Sigmoid colon (tissue), 7 donors: Measurements from ENCODE around the gene C1orf53. TPM values are rescaled to one million over a fixed set of nuclear protein-coding genes. Genes with fewer than 3 reads are reported as not detected.
"Not testable (repeated sequence)": the region's sequence is repeated elsewhere in the genome, so short reads cannot be mapped to it uniquely, and the experiment has no call there.

Source experiments
- DNase-seq: peaks from one replicate; pipeline ENCODE4 v3.0.0-alpha.2; 2019
- H3K27ac ChIP-seq, 4 donors: fragments of 200-600 bp; sonication (generic); one replicate each; pipeline ENCODE4 v1.5.1; 2016 to 2019; ENCODE audit warnings: mild to moderate bottlenecking in 1 of 4
- H3K27me3 ChIP-seq, 3 donors: fragments of 200-600 bp; sonication (generic); one replicate each; pipeline ENCODE4 v1.5.1; 2019; ENCODE audit warnings: mild to moderate bottlenecking in 1 of 3
- H3K36me3 ChIP-seq, 4 donors: fragments of 200-600 bp; sonication (generic); one replicate each; pipeline ENCODE4 v1.5.1; 2016 to 2019
- H3K4me1 ChIP-seq, 4 donors: fragments of 200-600 bp; sonication (generic); one replicate each; pipeline ENCODE4 v1.5.1; 2017 to 2019
- H3K4me3 ChIP-seq, 4 donors: fragments of 200-600 bp; sonication (generic); one replicate each; pipeline ENCODE4 v1.5.1; 2017 to 2019; ENCODE audit warnings: mild to moderate bottlenecking in 2 of 4, moderate library complexity in 1 of 4
- H3K9me3 ChIP-seq, 4 donors: fragments of 200-600 bp in 3 of 4; sonication (generic) in 3 of 4; one replicate each; pipeline versions ENCODE4 v1.5.1 to v1.6.1; 2013 to 2019
- EP300 ChIP-seq, 4 donors: sonication (generic); formaldehyde crosslinking; IDR thresholded peaks; one replicate each; pipeline ENCODE4 v1.6.1; 2017; ENCODE audit warnings: antibody characterized with exemption in 4 of 4
- POLR2A ChIP-seq, 2 donors: fragments of 450-650 bp; IDR thresholded peaks; one replicate each; pipeline ENCODE4 v1.6.1; 2016; ENCODE audit warnings: antibody characterized with exemption in 2 of 2, mild to moderate bottlenecking in 2 of 2, moderate library complexity in 2 of 2
- POLR2AphosphoS5 ChIP-seq, 4 donors: sonication (generic); formaldehyde crosslinking; IDR thresholded peaks; one replicate each; pipeline ENCODE4 v1.6.1; 2017; ENCODE audit warnings: antibody characterized with exemption in 4 of 4
- WGBS, 2 donors: extraction: QIAGEN DNeasy Blood & Tissue Kit; methylation state at CpG; one replicate each; pipeline ENCODE4 v1.1.7; 2013; 5-methylcytosine and 5-hydroxymethylcytosine counted together
- intact Hi-C: fragments of 100-400 bp; cut with DNase I; formaldehyde crosslinking; loops from one replicate; pipeline ENCODE4 v1.15.1; 2023
- polyA plus RNA-seq, 3 donors: library from polyadenylated mRNA; stranded (reverse); fragments of 200-250 nt; gene quantifications; one replicate each; pipeline ENCODE4 v1.2.3, GENCODE V29; 2013
- total RNA-seq, 4 donors: library from RNA; depleted of rRNA; stranded (reverse); fragments of >200 nt; gene quantifications; one replicate each; pipeline ENCODE4 v1.1.0, GENCODE V29; 2016
- TF ChIP-seq, protein P1 (sequence below), 4 experiments: fragments of 450-650 bp in 3 of 4; fragments of 200-600 bp in 1 of 4; IDR thresholded peaks; one replicate each; pipeline ENCODE4 v1.5.1; 2016 to 2019; ENCODE audit warnings: antibody characterized with exemption in 4 of 4, mild to moderate bottlenecking in 3 of 4, moderate library complexity in 2 of 4
- donor health status: healthy with polysubstance abuse.
- donor health status: Bipolar disorder and iron deficiency.
- donor health status: healthy.

The C1orf53 gene
- total and polyA plus RNA-seq, 7 donors: 1.2 to 13.8 (median 4.0) TPM; not detected in 1

DNA sequence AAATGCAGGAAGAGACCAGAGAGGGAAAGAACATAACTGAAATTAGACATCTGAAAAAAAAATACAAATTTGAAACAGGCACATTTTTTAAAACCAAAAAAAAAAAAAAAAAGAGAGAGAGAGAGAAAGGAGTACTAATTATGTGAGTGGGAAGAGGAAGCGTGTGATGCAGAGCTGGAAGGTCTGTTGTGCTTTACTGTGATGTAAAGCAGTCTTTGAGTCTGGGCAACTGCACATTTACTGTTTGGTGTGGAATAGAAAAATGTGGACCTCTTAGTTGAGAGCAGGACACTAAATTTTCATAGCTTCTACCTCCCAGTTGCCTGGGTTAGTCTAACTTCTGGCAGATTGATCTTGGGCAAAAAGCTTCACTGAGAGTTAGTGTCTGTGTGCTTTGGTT, 31.2 kb downstream of the C1orf53 start:
- TF ChIP-seq POLR2AphosphoS5 (IDR thresholded peaks at IDR 0.05): no peak
- intact Hi-C loops: no loop called here
- no peak for DNase-seq
- WGBS, 2 donors: 43 to 50% methylated on average over 1 of the region's 1 CpG
- no peaks in the 10 kb centered on the region for H3K36me3 ChIP-seq
- no peak overlapping the region for H3K4me3 ChIP-seq
- no peaks in the 10 kb centered on the region for H3K9me3 ChIP-seq
- no peaks in the 10 kb centered on the region for H3K4me1 ChIP-seq
- no peak overlapping the region for H3K27ac ChIP-seq
- H3K27me3 ChIP-seq: peaks cover 0 to 73% (median 26%) of the 10 kb centered on the region in 3 donors

DNA sequence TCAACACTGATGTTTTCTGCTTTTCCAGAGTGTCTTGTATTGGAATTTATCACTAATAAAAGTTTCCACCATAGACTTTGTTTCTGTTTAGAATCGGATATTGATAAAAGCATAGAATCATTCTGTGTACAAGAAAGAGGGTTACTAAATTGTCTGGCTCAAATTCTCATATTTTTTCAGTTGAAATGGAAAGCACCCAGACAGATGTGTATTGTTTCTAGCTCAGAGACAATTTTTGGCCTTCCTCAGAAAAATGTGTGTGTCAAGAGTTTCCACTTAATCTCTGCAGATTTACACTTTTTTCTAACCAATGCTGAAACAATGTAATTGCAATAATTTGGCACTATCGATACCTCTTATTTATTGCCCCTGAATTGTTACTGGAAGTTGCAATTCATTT, 35.0 kb downstream of the C1orf53 start:
- intact Hi-C loops: no loop called here
- 89 to 94% methylated on average over 2 of the region's 2 CpGs for WGBS, 2 donors
- no peaks in the 10 kb centered on the region for H3K9me3 ChIP-seq

DNA sequence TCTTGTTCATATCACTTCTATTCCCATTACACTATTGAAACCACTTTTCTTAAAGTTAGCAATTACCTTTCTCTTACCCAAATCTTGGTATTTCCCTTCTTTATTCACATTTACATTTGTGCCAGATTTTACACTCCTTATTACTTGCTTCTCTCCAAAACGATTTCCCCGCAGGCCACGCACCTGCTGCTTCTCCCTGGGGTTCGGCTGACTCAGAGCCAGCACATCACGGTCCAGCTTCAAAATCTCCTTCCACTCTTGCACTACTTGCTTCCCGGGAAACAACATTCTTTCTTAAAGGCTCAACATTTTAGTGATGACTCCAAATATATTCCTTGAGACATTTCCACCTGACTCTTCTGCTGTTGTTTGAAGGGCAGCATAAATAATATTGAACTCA, 35.5 kb downstream of the C1orf53 start:
- TF ChIP-seq POLR2A (IDR thresholded peaks at IDR 0.05) (no peak), EP300 (IDR thresholded peaks at IDR 0.05) (no peak), POLR2AphosphoS5 (IDR thresholded peaks at IDR 0.05) (no peak)
- TF ChIP-seq, protein P1, sequence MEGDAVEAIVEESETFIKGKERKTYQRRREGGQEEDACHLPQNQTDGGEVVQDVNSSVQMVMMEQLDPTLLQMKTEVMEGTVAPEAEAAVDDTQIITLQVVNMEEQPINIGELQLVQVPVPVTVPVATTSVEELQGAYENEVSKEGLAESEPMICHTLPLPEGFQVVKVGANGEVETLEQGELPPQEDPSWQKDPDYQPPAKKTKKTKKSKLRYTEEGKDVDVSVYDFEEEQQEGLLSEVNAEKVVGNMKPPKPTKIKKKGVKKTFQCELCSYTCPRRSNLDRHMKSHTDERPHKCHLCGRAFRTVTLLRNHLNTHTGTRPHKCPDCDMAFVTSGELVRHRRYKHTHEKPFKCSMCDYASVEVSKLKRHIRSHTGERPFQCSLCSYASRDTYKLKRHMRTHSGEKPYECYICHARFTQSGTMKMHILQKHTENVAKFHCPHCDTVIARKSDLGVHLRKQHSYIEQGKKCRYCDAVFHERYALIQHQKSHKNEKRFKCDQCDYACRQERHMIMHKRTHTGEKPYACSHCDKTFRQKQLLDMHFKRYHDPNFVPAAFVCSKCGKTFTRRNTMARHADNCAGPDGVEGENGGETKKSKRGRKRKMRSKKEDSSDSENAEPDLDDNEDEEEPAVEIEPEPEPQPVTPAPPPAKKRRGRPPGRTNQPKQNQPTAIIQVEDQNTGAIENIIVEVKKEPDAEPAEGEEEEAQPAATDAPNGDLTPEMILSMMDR (IDR thresholded peaks at IDR 0.05): no peak
- no peaks in the 10 kb centered on the region for H3K36me3 ChIP-seq
- H3K4me1 ChIP-seq: no peaks in the 10 kb centered on the region
- DNase-seq: no peak
- WGBS, 2 donors: 80 to 89% methylated on average over 6 of the region's 6 CpGs
- H3K9me3 ChIP-seq: no peaks in the 10 kb centered on the region
- intact Hi-C loops: no loop called here
- H3K27ac ChIP-seq: no peak overlapping the region
- no peak overlapping the region for H3K4me3 ChIP-seq
- H3K27me3 ChIP-seq: peaks cover 0 to 31% (median 0%) of the 10 kb centered on the region in 3 donors

More for the DNA sequence above, 35.0 kb downstream of the C1orf53 start:
- Histone ChIP-seq H3K27me3 (peaks cover 0 to 36% (median 0%) of the 10 kb centered on the region in 3 donors), H3K4me1 (no peaks in the 10 kb centered on the region), H3K4me3 (no peak overlapping the region), H3K27ac (no peak overlapping the region), H3K36me3 (no peaks in the 10 kb centered on the region)
- DNase-seq: no peak
- TF ChIP-seq POLR2A (IDR thresholded peaks at IDR 0.05) (no peak), POLR2AphosphoS5 (IDR thresholded peaks at IDR 0.05) (no peak), EP300 (IDR thresholded peaks at IDR 0.05) (no peak)
- TF ChIP-seq, protein P1 (IDR thresholded peaks at IDR 0.05): no peak

DNA sequence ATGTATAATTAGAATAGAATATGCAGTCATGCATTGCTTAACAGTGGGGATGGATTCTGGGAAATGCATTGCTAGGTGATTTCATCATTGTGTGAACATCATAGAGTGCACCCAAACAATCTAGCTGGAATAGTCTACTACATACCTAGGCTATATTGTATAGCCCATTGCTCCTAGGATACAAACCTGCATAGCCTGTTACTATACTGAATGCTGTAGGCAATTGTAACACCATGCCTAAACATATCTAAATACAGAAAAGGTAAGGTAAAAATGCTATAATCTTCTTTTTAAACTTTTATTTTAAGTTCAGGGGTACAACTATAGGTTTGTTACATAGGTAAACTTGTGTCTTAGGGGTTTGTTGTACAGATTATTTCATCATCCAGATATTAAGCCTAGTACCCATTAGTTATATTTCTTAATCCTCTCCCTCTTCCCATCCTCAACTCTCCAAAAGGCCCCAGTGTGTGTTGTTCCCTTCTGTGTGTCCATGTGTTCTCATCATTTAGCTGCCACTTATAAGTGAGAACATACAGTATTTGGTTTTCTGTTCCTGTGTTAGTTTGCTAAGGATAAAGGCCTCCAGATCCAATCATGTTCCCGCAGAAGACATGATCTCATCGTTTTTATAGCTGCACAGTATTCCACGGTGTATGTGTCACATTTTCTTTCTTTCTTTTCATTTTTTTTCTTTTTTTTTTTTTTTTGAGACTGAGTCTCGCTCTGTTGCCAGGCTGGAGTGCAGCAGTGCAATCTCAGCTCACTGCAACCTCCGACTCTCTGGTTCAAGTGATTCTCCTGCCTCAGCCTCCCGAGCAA, 36.9 kb downstream of the C1orf53 start:
- H3K4me1 ChIP-seq, H3K4me3 ChIP-seq, intact Hi-C loops, H3K9me3 ChIP-seq, DNase-seq, H3K36me3 ChIP-seq, H3K27ac ChIP-seq: not testable (repeated sequence)
- WGBS, 2 donors: 77 to 80% methylated on average over 6 of the region's 6 CpGs
- peaks cover 0 to 18% (median 0%) of the 10 kb centered on the region in 3 donors for H3K27me3 ChIP-seq

DNA sequence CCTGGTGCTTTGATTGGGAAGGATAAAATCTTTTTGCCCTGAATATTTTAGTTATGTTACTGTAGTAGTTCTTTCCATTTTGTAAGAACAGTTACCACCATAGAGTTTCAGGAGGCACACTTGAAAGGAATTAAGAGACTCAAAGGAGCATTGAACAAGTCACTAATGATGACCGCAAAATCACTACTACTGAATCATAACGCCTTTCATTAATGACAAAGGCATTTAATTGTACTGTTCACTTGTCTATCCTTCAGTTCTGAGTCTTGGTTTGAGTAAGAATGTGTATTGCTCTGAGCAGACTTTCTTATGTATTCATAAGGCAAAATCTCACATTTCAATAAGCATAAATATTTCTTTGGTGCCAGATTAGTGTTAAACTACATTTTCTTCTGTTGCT, 39.6 kb downstream of the C1orf53 start:
- H3K4me1 ChIP-seq: no peaks in the 10 kb centered on the region
- no peak overlapping the region for H3K4me3 ChIP-seq
- no peak overlapping the region for H3K27ac ChIP-seq
- intact Hi-C loops: no loop called here
- no peaks in the 10 kb centered on the region for H3K27me3 ChIP-seq
- H3K36me3 ChIP-seq: no peaks in the 10 kb centered on the region
- no peak for DNase-seq
- 92 to 93% methylated on average over 2 of the region's 2 CpGs for WGBS, 2 donors
- TF ChIP-seq POLR2A (IDR thresholded peaks at IDR 0.05): no peak
- TF ChIP-seq, protein P1 (IDR thresholded peaks at IDR 0.05): no peak
- no peak for TF ChIP-seq POLR2AphosphoS5 (IDR thresholded peaks at IDR 0.05)
- no peak for TF ChIP-seq EP300 (IDR thresholded peaks at IDR 0.05)
- H3K9me3 ChIP-seq: no peaks in the 10 kb centered on the region
